Hepatocyte (in vitro differentiated cells): ENCODE data around the gene PTBP3.

Experiments used
- EZH2 ChIP-seq: fragments of 200-600 bp; sonication (generic); IDR thresholded peaks from 2 replicates; pipeline ENCODE4 v1.6.1; 2016; ENCODE audit warnings: antibody characterized with exemption, mild to moderate bottlenecking, borderline replicate concordance
- TF ChIP-seq, protein P1 (sequence below): fragments of 200-600 bp; sonication (generic); IDR thresholded peaks from 2 replicates; pipeline ENCODE4 v1.5.1; 2016; ENCODE audit warnings: antibody characterized with exemption, mild to moderate bottlenecking; ENCODE audit not compliant: poor library complexity

DNA sequence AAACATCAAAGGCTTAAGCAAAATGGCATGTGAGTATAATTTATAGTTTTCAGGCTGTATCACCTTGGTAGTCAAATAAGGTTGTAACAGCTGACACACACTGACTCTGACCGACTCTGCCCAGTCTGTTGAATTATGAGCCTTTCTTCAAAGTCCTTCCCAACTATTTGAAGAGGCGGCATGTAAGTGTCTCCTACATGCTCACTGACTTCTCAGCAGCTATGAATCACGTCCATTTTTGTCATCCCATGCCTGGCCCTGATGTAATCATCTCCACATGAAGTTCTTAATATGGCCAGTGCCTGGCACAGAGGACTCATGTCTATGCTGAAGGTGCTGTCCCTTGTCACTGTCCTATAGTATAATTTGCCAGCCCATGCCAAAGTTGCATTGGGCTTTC lies 5.1 kb upstream of the PTBP3 start:
- TF ChIP-seq EZH2 = no peak
- TF ChIP-seq, protein P1, sequence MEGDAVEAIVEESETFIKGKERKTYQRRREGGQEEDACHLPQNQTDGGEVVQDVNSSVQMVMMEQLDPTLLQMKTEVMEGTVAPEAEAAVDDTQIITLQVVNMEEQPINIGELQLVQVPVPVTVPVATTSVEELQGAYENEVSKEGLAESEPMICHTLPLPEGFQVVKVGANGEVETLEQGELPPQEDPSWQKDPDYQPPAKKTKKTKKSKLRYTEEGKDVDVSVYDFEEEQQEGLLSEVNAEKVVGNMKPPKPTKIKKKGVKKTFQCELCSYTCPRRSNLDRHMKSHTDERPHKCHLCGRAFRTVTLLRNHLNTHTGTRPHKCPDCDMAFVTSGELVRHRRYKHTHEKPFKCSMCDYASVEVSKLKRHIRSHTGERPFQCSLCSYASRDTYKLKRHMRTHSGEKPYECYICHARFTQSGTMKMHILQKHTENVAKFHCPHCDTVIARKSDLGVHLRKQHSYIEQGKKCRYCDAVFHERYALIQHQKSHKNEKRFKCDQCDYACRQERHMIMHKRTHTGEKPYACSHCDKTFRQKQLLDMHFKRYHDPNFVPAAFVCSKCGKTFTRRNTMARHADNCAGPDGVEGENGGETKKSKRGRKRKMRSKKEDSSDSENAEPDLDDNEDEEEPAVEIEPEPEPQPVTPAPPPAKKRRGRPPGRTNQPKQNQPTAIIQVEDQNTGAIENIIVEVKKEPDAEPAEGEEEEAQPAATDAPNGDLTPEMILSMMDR = no peak
